ENCODE results near the gene AOX1.

DNA sequence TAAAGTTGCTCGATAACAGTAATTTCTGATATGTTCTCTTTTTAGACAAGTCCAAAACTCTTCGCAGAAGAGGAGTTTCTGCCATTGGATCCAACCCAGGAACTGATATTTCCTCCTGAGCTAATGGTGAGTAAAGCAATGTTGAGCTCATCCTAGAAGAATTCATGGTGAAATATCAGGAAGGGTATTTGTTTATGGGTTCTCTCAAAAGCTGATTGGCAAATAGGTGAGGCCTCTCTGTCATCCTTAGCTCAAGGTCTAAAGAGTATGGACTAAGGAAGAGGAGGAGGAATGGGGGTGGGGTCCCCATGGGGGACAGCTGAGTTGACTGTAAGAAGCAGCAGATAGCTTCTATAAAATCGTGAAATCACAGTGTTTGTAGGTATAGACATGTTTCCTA, 18.2 kb downstream of the AOX1 start:
- TF ChIP-seq, protein P1, sequence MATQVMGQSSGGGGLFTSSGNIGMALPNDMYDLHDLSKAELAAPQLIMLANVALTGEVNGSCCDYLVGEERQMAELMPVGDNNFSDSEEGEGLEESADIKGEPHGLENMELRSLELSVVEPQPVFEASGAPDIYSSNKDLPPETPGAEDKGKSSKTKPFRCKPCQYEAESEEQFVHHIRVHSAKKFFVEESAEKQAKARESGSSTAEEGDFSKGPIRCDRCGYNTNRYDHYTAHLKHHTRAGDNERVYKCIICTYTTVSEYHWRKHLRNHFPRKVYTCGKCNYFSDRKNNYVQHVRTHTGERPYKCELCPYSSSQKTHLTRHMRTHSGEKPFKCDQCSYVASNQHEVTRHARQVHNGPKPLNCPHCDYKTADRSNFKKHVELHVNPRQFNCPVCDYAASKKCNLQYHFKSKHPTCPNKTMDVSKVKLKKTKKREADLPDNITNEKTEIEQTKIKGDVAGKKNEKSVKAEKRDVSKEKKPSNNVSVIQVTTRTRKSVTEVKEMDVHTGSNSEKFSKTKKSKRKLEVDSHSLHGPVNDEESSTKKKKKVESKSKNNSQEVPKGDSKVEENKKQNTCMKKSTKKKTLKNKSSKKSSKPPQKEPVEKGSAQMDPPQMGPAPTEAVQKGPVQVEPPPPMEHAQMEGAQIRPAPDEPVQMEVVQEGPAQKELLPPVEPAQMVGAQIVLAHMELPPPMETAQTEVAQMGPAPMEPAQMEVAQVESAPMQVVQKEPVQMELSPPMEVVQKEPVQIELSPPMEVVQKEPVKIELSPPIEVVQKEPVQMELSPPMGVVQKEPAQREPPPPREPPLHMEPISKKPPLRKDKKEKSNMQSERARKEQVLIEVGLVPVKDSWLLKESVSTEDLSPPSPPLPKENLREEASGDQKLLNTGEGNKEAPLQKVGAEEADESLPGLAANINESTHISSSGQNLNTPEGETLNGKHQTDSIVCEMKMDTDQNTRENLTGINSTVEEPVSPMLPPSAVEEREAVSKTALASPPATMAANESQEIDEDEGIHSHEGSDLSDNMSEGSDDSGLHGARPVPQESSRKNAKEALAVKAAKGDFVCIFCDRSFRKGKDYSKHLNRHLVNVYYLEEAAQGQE (IDR thresholded peaks at IDR 0.05; ENCODE audit: low read depth, low read length) = no peak
- TF ChIP-seq, protein P2, sequence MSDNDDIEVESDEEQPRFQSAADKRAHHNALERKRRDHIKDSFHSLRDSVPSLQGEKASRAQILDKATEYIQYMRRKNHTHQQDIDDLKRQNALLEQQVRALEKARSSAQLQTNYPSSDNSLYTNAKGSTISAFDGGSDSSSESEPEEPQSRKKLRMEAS (IDR thresholded peaks at IDR 0.05; ENCODE audit: low read depth) = no peak
- TF ChIP-seq MXI1 (IDR thresholded peaks at IDR 0.05; ENCODE audit: low read depth, low read length) (no peak), FOXJ3 (CRISPR knock-in tag; IDR thresholded peaks at IDR 0.05) (no peak)
